K562 treated with DMSO at 1 percent for 24 hours (cell line): ENCODE measurements around the gene RPP38. TPM values are rescaled to one million over a fixed set of nuclear protein-coding genes. Genes with fewer than 3 reads are reported as not detected.

Experiments used
- total RNA-seq: library from RNA; unstranded; fragments of 300-600 nt; gene quantifications from 2 replicates; pipeline ENCODE4 v1.2.3, GENCODE V29; 2022; ENCODE audit warnings: low read depth; ENCODE audit not compliant: insufficient read depth

Gene RPP38, protein sequence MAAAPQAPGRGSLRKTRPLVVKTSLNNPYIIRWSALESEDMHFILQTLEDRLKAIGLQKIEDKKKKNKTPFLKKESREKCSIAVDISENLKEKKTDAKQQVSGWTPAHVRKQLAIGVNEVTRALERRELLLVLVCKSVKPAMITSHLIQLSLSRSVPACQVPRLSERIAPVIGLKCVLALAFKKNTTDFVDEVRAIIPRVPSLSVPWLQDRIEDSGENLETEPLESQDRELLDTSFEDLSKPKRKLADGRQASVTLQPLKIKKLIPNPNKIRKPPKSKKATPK
- total RNA-seq = 20.3 and 27.8 TPM in 2 replicates

DNA sequence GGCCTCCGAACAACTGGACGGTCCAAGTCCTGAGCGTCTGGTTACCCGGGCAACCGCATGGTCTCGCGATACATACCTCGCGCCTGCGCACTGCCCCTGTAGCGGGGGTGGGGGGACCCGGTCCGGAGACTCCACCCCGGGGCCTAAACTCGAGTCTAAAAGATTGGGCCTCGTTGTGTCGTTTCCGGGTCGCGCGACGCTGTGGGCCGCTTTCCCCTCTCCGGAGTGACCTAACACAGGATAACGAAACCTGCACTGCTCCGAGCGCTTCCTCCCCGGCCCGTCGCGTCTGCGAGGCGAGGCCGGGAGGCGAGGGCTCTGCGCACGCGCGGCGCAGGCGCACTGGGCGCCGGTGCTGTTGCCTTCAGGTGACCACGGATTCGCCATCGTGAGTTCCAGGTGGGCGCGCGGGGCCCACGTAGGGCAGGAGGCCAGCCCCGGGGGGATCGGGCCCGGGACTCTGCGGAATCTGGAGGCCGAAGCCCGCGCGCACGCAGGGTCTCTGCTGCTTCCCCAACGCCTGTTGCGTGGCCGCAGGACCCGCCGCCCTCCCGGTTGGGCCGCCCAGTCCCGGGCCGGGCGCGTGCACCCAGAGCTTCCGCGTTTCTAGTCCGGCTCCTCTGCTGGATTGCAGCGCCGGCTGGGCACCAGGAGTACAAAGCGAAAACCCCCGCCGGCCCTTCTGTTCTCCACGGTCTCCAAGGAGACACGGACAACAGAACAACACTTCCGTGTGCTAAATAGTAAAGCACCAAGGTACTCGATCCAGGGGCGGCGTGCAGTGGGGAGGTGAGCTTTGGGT lies at the start of gene RPP38:
RPP38 (plus strand) TSS at position 345 of the 802 bp plus-strand sequence. CDS start 5,960 bp downstream, outside the sequence.

DNA sequence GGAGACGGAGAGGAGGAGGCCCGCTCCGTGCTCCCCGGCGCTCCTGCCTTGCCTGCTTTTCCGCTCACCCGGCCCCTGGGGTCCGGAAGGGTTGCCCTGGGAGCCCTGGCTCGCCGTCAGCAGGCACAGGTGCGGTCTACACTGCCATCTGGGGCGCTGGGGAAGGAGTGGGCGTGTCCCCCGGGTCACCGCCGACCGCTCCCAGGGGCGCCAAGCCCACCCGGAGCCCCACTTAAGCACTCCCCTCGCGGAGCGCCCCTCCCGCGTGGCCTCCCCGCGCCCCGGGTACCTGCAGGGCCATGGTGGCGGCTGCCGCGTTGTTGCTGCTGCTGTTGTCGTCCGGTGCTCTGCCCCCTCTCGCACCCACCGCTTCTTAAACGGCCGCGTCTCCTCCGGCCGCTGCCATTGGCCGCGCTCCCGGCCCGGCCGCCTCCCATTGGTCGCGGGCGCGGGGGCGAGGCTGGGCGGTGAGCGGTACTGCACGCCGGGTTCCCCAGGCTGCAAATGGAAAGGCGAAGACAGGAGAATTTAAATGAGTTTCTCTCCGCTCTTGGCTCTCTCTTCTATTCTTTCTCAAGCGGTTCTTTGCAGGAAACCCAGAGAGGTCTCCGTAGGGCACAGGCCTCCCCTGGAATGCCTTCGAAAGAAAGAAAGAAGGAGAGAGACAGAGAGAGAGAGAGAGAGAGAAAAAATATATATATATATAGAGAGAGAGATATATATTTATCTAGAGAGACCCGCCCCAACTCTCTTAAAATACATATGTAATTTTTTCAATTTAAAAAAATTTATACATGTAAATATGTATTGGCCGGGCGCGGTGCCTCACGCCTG lies 8.5 kb upstream of the RPP38 start, which contains the start of gene ACBD7:
ACBD7 (minus strand) TSS at position 349 of the 834 bp plus-strand sequence; CDS start at position 301, 48 bp downstream.

Other genes with a start within 250 kb of the RPP38 start
- 8.5 and 11.9 TPM in 2 replicates for gene SUV39H2, start 218.5 kb upstream of the RPP38 start, total RNA-seq
- gene DCLRE1C, start 143.3 kb upstream of the RPP38 start, total RNA-seq = 8.1 and 10.0 TPM in 2 replicates
- 1.8 TPM in 1 of 2 replicates, not detected in the other for gene MEIG1, start 138.0 kb upstream of the RPP38 start, total RNA-seq
- 0.25 TPM in 1 of 2 replicates, not detected in the other for gene OLAH, start 53.4 kb upstream of the RPP38 start, total RNA-seq
- 1.1 and 2.0 TPM in 2 replicates for gene ACBD7, start 8.6 kb upstream of the RPP38 start, total RNA-seq
- gene NMT2, start 71.3 kb downstream of the RPP38 start, total RNA-seq = 15.6 and 16.5 TPM in 2 replicates